Activated gamma-delta T cell treated with anti-CD3 and anti-CD28 coated beads, Interleukin-2, amount 50 U/mL, for 16 hours (primary cell): Measurements from ENCODE around the gene ZFPM1.
"Not testable (repeated sequence)": the region's sequence is repeated elsewhere in the genome, so short reads cannot be mapped to it uniquely, and the experiment has no call there.

ENCODE experiments used
- DNase-seq: peaks from one replicate; pipeline ENCODE4 v3.0.0-alpha.2; 2020; ENCODE audit warnings: low read depth

ZFPM1 gene

DNA sequence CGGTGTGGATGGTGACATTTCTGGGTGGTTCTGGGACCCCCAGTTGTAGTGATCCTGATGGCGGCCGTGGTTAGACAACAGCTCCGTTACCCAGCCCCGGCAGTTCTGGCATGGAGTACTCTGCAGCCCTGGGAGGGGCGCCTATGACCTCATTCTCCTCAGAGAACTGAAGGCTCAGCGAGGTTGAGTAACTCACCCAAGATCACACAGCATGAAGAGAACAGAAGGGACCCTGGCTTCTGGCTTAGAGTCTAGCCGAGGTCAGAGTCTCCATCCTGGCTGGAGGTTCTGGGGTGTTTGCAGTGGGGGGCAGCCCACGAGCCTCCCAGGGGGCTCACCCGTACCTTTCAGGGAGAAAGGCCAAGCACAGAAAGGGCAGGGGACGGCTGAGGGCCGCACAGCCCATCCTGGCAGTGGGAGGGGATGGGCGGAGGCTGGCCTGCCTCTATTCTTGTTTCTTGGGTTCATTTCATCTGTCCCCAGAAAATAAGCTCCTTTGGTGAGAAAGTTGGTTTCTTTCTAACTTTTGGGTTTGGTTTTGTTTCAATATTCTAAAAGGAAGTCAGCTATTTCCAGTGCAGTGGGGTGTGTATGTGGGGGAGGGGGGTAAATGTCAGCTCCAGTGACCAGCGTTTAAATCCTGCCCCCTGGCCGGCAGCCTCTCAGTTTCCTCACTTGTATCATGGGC is 13.2 kb downstream of the ZFPM1 start:
- no peak for DNase-seq

- no peak for DNase-seq
Measured at GRCh38 chr16:88466949-88467348, 13.9 kb downstream of the ZFPM1 start.

- DNase-seq, result no peak
Measured at GRCh38 chr16:88467541-88467944, 14.5 kb downstream of the ZFPM1 start.

- DNase-seq, result no peak
Measured at GRCh38 chr16:88468275-88469129, 15.4 kb downstream of the ZFPM1 start.

GRCh38 chr16:88469615-88470395 is 16.7 kb downstream of the ZFPM1 start:
- peak; percentile 48 for DNase-seq

DNA sequence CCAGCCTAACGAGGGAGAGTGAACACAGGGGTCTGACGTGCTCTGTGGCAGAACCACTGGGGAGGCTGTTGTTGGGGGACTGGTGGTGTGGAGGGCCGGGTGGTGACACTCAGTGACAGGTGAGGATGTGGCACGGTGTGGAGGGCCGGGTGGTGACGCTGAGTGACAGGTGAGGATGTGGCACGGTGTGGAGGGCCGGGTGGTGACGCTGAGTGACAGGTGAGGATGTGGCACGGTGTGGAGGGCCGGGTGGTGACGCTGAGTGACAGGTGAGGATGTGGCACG is 17.3 kb downstream of the ZFPM1 start:
- DNase-seq, result not testable (repeated sequence)

- DNase-seq, result not testable (repeated sequence)
Measured at GRCh38 chr16:88470696-88471095, 17.6 kb downstream of the ZFPM1 start.

DNA sequence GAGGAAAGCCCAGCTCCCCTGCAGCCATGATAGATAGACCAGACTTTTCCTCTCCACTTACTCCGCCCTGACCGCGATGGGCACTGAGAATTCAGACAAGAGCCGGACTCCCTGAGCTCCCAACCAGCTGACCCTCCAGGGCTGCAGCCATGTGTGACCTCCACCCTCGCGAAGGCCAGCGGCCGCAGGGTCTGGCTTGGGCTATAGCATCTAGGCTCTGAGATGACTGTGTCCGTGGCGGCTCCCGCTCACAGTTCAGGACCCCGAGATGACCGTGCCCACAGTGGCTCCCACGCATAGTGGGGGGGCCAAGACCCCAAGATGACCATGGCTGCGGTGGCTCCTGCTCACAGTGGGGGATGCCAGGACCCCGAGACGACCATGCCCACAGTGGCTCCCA is 18.0 kb downstream of the ZFPM1 start:
- DNase-seq, result no peak

- DNase-seq, result no peak
Measured at GRCh38 chr16:88471575-88471974, 18.5 kb downstream of the ZFPM1 start.

DNA sequence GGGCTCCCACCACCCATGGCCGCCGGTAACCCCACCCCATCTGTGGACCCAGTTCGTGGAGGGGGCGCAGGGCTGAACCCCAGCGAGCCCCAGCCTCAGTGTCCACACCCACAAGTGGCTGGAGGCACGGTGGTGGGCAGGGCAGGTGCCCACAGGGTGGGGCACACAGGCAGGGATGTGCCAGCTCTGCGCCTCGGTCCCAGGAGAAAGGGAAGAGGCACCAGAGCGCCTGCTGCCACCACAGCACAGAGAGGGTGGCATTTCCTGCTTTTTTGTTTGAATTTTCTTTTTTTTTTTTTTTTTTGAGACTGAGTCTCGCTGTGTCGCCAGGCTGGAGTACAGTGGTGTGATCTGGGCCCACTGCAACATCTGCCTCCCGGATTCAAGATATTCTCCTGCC is 19.0 kb downstream of the ZFPM1 start:
- DNase-seq, result no peak

DNA sequence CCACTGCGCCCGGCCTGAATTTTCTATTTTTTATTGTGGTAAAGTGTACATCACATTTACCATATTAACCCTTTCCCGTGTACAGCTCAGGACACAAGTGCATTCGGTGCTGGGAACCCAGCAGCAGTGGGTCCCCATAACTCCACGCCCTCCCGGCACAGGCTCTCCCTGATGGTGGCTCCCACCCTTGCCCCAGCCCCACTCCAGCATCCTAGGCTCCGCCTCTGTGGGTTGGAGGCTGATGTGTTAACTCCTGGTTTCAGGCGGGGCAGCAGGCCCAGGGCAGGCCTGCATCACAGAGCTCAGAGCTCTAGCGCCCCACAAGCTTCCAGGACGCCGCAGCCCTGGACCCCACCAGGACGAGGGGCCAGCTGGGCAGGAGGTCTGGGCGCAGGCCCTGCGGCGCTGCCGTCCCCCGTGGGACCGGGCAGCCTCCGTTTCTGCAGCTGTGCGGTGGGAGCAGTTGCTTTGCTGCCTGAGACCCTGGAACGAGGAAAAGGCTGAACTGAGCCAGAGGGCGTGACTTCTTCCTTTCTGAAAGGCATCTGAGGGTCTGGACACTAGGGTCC is 19.6 kb downstream of the ZFPM1 start:
- no peak for DNase-seq

- no peak for DNase-seq
Measured at GRCh38 chr16:88473666-88474534, 20.8 kb downstream of the ZFPM1 start.

GRCh38 chr16:88475037-88475436 is 22.0 kb downstream of the ZFPM1 start:
- DNase-seq, result no peak

DNA sequence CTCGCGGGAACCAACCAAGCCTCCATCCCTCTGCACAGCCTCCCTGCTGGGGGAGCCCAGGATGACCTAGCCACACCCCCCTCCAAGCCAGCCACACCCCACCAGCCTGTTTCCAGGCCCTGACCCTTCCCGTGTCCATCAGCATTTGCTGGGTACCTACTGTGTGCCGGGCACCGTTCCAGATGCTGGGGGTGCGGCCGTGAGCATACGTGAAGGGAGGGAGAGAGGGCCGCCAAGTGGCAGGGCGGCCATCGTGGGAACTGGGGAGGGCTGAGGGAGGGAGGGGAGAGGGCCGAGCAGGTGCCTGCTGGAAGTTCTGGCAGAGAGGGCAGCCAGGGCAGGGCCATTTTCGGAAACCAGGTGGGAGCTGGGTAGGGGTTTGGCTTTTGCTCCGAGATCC is 23.1 kb downstream of the ZFPM1 start:
- no peak for DNase-seq

- DNase-seq, result no peak
Measured at GRCh38 chr16:88476817-88477397, 23.8 kb downstream of the ZFPM1 start.

GRCh38 chr16:88477631-88478519 is 24.8 kb downstream of the ZFPM1 start:
- no peak for DNase-seq

DNA sequence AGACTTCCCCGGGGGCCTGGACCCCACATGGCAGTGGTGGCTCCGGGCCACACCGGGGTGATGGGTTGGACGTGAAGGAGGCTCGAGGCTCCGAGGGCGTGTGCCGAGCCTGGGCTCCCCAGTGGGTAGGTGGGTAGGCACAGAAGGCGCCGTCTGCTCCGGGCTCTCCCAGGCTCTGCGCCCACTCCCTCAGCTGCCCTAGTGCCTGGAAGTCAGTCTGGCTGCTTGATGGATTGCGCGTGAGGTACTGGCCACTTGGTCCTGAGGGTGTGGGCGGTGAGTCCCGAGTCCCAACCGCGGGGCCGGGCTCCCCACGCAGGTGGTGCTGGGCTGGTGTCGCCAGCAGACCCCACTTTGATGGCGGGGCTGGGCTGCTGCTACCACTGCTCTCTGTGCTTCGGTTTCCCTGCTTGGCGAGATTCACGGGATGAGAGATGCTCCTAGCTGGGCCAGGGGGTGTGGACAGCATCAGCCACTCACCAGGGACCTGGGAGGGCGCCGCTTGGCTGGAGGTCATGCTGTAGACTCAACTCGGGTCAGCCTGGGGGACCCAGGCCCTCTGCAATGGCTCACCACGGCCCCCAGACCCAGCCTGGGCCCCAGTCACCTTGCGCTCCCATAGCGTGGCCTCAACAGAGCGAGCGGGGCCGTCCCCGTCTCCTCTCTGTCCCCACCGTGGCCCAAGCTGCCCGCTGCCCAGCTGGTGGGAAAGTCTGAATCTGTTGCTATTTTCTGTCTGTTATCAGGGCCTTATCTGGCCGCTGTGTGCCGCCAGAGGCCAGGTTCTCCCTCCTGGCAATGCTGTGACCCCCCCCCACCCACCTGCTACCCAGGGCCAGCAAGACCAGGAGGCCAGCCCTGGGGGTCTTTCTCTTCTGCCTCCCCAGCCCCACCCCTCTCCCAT is 26.1 kb downstream of the ZFPM1 start:
- DNase-seq, result no peak

- DNase-seq, result peak; percentile 26
Measured at GRCh38 chr16:88479793-88480760, 27.0 kb downstream of the ZFPM1 start.
